Neural progenitor cell (in vitro differentiated cells): ENCODE results near the gene NFASC. TPM values are rescaled to one million over a fixed set of nuclear protein-coding genes. Genes with fewer than 3 reads are reported as not detected.
A peak's percentile ranks its signal among the peaks of the same experiment; 100 is the strongest.

Source experiments
- DNase-seq: peaks from one replicate; pipeline ENCODE4 v3.0.0-alpha.2; 2016; ENCODE audit warnings: low spot score
- H2AFZ ChIP-seq: fragments of 200-600 bp; sonication (generic); replicated peaks from 2 replicates; pipeline ENCODE4 v1.6.1; 2016; ENCODE audit warnings: antibody characterized with exemption
- H3F3A ChIP-seq: fragments of 200-600 bp; sonication (generic); 2 replicates; pipeline ENCODE4 v1.6.1; 2016; ENCODE audit warnings: antibody characterized with exemption, low read depth
- H3K27ac ChIP-seq: fragments of 200-600 bp; sonication (generic); 2 replicates; pipeline ENCODE4 v1.5.1; 2016; ENCODE audit warnings: mild to moderate bottlenecking
- H3K27me3 ChIP-seq: fragments of 200-600 bp; sonication (generic); 2 replicates; pipeline ENCODE4 v1.6.1; 2016; ENCODE audit warnings: mild to moderate bottlenecking, moderate library complexity
- H3K36me3 ChIP-seq: fragments of 200-600 bp; sonication (generic); 2 replicates; pipeline ENCODE4 v1.5.1; 2016
- H3K4me1 ChIP-seq: fragments of 200-600 bp; sonication (generic); 2 replicates; pipeline ENCODE4 v1.6.1; 2016; ENCODE audit warnings: mixed run types
- H3K4me2 ChIP-seq: fragments of 200-600 bp; sonication (generic); 2 replicates; pipeline ENCODE4 v1.6.1; 2016
- H3K4me3 ChIP-seq: fragments of 200-600 bp; sonication (generic); 2 replicates; pipeline ENCODE4 v1.5.1; 2016
- H3K79me2 ChIP-seq: fragments of 200-600 bp; sonication (generic); 2 replicates; pipeline ENCODE4 v1.6.1; 2016; ENCODE audit warnings: low read depth
- H3K9ac ChIP-seq: fragments of 200-600 bp; sonication (generic); 2 replicates; pipeline ENCODE4 v1.6.1; 2016
- H3K9me3 ChIP-seq: fragments of 200-600 bp; sonication (generic); 2 replicates; pipeline ENCODE4 v1.5.1; 2016; ENCODE audit warnings: low read depth
- H4K20me1 ChIP-seq: fragments of 200-600 bp; sonication (generic); 2 replicates; pipeline ENCODE4 v1.6.1; 2016; ENCODE audit warnings: low read depth
- H3K27ac Mint-ChIP-seq: 3 replicates; pipeline ENCODE4 v1.8.0; 2021; ENCODE audit warnings: mixed read lengths
- H3K27me3 Mint-ChIP-seq: 2 replicates; pipeline ENCODE4 v1.8.0; 2022; ENCODE audit warnings: low read depth, mild to moderate bottlenecking, inconsistent platforms, moderate library complexity, mixed read lengths; ENCODE audit not compliant: insufficient read depth
- H3K36me3 Mint-ChIP-seq: 3 replicates; pipeline ENCODE4 v1.8.0; 2021; ENCODE audit warnings: mixed read lengths
- H3K4me1 Mint-ChIP-seq: 3 replicates; pipeline ENCODE4 v1.8.0; 2021; ENCODE audit warnings: mixed read lengths
- H3K4me3 Mint-ChIP-seq: 3 replicates; pipeline ENCODE4 v1.8.0; 2021; ENCODE audit warnings: mild to moderate bottlenecking, moderate library complexity, mixed read lengths
- H3K9me3 Mint-ChIP-seq: 3 replicates; pipeline ENCODE4 v1.8.0; 2020; ENCODE audit warnings: mixed read lengths
- CTCF ChIP-seq: fragments of 200-600 bp; sonication (generic); IDR thresholded peaks from 2 replicates; pipeline ENCODE4 v1.5.1; 2017; ENCODE audit warnings: antibody characterized with exemption, mild to moderate bottlenecking
- EZH2 ChIP-seq: fragments of 200-600 bp; sonication (generic); IDR thresholded peaks from 2 replicates; pipeline ENCODE4 v1.6.1; 2017; ENCODE audit warnings: antibody characterized with exemption, mild to moderate bottlenecking, moderate library complexity
- EZH2phosphoT487 ChIP-seq: fragments of 200-600 bp; sonication (generic); IDR thresholded peaks from 2 replicates; pipeline ENCODE4 v1.6.1; 2017; ENCODE audit warnings: antibody characterized with exemption
- total RNA-seq: library from RNA; depleted of rRNA; stranded (reverse); fragments of >200 nt; gene quantifications from 2 replicates; pipeline ENCODE4 v1.2.3, GENCODE V29; 2015; ENCODE audit warnings: low replicate concordance

The NFASC gene
- total RNA-seq, 1 donor from 2014 or later = 2.5 TPM

DNA sequence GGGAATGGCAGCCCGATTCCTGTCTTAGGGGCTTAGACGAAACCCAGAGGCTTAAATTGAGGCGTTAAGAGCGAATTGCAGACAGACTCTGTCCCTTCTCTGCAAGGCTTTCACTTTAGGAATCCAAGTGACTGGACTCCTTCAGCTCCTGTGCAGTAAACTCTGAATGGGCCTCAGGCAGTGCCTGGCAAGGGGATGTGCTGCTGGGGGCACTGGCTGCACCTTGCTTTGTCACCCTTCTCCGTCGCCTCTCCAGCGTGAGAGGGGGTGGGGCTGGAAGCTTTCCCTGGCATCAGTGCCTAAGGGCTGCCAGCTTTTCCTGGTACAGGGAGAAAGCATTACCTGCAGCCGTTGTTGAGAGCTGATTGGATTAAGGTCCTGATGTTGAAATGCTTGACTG lies 39.9 kb upstream of the NFASC start:
- Histone ChIP-seq H3K4me1 (peaks cover 20% of the 10 kb centered on the region), H3K79me2 (no peaks in the 10 kb centered on the region), H2AFZ (no peak overlapping the region), H3K9me3 (no peaks in the 10 kb centered on the region), H4K20me1 (peaks cover 19% of the 10 kb centered on the region), H3K4me2 (no peak overlapping the region), H3K36me3 (no peaks in the 10 kb centered on the region), H3K4me3 (no peak overlapping the region), H3K9ac (no peak overlapping the region), H3K27me3 (peaks cover 10% of the 10 kb centered on the region), H3K27ac (no peak overlapping the region), H3F3A (peaks cover 28% of the 10 kb centered on the region)
- Mint-ChIP-seq H3K27me3 (peaks cover 22% of the 10 kb centered on the region), H3K36me3 (no peaks in the 10 kb centered on the region), H3K4me1 (peaks cover 33% of the 10 kb centered on the region), H3K9me3 (no peaks in the 10 kb centered on the region), H3K4me3 (peak overlapping the region; percentile 83), H3K27ac (no peak overlapping the region)
- peak; percentile 7 for DNase-seq
- TF ChIP-seq CTCF = no peak
- TF ChIP-seq EZH2phosphoT487 = no peak
- no peak for TF ChIP-seq EZH2

- Mint-ChIP-seq H3K36me3 (no peaks in the 10 kb centered on the region), H3K9me3 (no peaks in the 10 kb centered on the region), H3K4me3 (peak overlapping the region; percentile 48), H3K27ac (no peak overlapping the region), H3K4me1 (peaks cover 33% of the 10 kb centered on the region), H3K27me3 (peaks cover 22% of the 10 kb centered on the region)
- Histone ChIP-seq H3F3A (peaks cover 28% of the 10 kb centered on the region), H2AFZ (no peak overlapping the region), H3K4me1 (peaks cover 20% of the 10 kb centered on the region), H3K79me2 (no peaks in the 10 kb centered on the region), H3K36me3 (no peaks in the 10 kb centered on the region), H3K27me3 (peaks cover 10% of the 10 kb centered on the region), H3K4me2 (no peak overlapping the region), H3K27ac (no peak overlapping the region), H3K9ac (no peak overlapping the region), H3K9me3 (no peaks in the 10 kb centered on the region), H3K4me3 (no peak overlapping the region), H4K20me1 (peaks cover 19% of the 10 kb centered on the region)
- no peak for DNase-seq
- no peak for TF ChIP-seq CTCF
- no peak for TF ChIP-seq EZH2phosphoT487
- no peak for TF ChIP-seq EZH2
Observed at GRCh38 chr1:204831186-204831585, 39.5 kb upstream of the NFASC start.

DNA sequence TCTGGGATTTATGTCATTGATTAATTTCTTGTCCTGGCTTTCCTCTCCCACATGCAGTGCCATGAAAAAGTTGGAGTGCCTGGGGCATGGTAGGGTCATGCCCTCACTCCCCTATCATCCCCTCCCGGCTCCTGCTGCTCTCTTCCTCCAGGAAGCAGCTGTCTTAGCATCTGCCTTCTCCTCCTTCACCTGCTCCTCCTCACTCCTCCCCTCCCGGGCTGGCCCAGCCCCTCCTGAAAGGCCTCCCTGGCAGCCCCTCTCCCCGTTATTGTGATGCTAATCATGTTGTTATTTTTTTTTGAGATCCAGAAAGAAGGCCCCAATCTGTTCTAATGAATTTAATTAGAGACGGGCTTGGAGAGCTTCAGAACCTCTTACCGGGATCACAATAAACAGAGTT lies 36.3 kb upstream of the NFASC start:
- H3K4me1 Mint-ChIP-seq = peaks cover 30% of the 10 kb centered on the region
- H4K20me1 ChIP-seq = peaks cover 45% of the 10 kb centered on the region
- H3K4me1 ChIP-seq = peaks cover 14% of the 10 kb centered on the region
- H3K36me3 Mint-ChIP-seq = no peaks in the 10 kb centered on the region
- peak overlapping the region; percentile 25 for H3K4me3 Mint-ChIP-seq
- H3K36me3 ChIP-seq = no peaks in the 10 kb centered on the region
- H3K4me3 ChIP-seq = no peak overlapping the region
- peak overlapping the region; percentile 6 for H3K27ac ChIP-seq
- no peaks in the 10 kb centered on the region for H3K79me2 ChIP-seq
- TF ChIP-seq EZH2phosphoT487 (no peak), EZH2 (no peak), CTCF (no peak)
- peaks cover 20% of the 10 kb centered on the region for H3F3A ChIP-seq
- H2AFZ ChIP-seq = no peak overlapping the region
- peak overlapping the region; percentile 48 for H3K4me2 ChIP-seq
- no peaks in the 10 kb centered on the region for H3K9me3 ChIP-seq
- peak; percentile 59 for DNase-seq
- H3K9me3 Mint-ChIP-seq = no peaks in the 10 kb centered on the region
- H3K27ac Mint-ChIP-seq = no peak overlapping the region
- H3K27me3 Mint-ChIP-seq = peaks cover 8% of the 10 kb centered on the region
- no peaks in the 10 kb centered on the region for H3K27me3 ChIP-seq
- H3K9ac ChIP-seq = no peak overlapping the region
